Endothelial cell of umbilical vein (primary cell): ENCODE results near the gene MEGF11. TPM values are rescaled to one million over a fixed set of nuclear protein-coding genes. Genes with fewer than 3 reads are reported as not detected.

ENCODE experiments used
- BruUV-seq: library from RNA; stranded (reverse); fragments of 400-500 nt; replicated peaks from 2 replicates; lab custom pipeline; 2021; lab: Mats Ljungman, UMichigan
- CTCF ChIA-PET: fragments of 300-600, 350-600 bp; sonication (Branson Sonifier 250); formaldehyde crosslinking; loops from one replicate; lab custom pipeline; 2021; ENCODE audit warnings: antibody characterized with exemption, inconsistent platforms; lab: Charles Lee
- POLR2A ChIA-PET: fragments of 300-600, 350-600 bp; sonication (Branson Sonifier 250); formaldehyde crosslinking; loops from one replicate; lab custom pipeline; 2021; ENCODE audit warnings: antibody characterized with exemption, inconsistent platforms; lab: Charles Lee
- DNase-seq: peaks from one replicate; pipeline ENCODE4 v3.0.0-alpha.2; 2011; ENCODE audit warnings: low read depth, low spot score
- FAIRE-seq: peaks from 2 replicates; lab custom pipeline; 2011; peaks lifted over from hg19 to GRCh38; lab: Jason Lieb, UNC
- H2AFZ ChIP-seq: 2 replicates; pipeline ENCODE4 v1.6.0; 2012; ENCODE audit warnings: low read depth, low read length, control low read depth, inconsistent platforms
- H3K27ac ChIP-seq: 2 replicates; pipeline ENCODE4 v1.5.1; 2011; ENCODE audit warnings: low read depth, mild to moderate bottlenecking, control low read depth, low read length, moderate library complexity; ENCODE audit not compliant: insufficient read depth
- H3K27me3 ChIP-seq, 2 experiments: 2 replicates each; pipeline versions ENCODE4 v1.6.0 to v1.6.1; 2011; ENCODE audit warnings: low read length in 2 of 2, mixed read lengths in 1 of 2; ENCODE audit not compliant: control insufficient read depth in 2 of 2, insufficient read depth in 2 of 2
- H3K36me3 ChIP-seq, 2 experiments: 2 replicates in 1 of 2; 3 replicates in 1 of 2; pipeline ENCODE4 v1.5.1; 2011; ENCODE audit warnings: low read length in 2 of 2, mild to moderate bottlenecking in 1 of 2, moderate library complexity in 1 of 2; ENCODE audit not compliant: control insufficient read depth in 2 of 2, insufficient read depth in 2 of 2; ENCODE audit errors: extremely low read depth in 1 of 2
- H3K4me1 ChIP-seq: 3 replicates; pipeline ENCODE4 v1.5.1; 2011; ENCODE audit warnings: mild to moderate bottlenecking, low read length; ENCODE audit not compliant: control insufficient read depth, insufficient read depth; ENCODE audit errors: extremely low read depth
- H3K4me2 ChIP-seq: 2 replicates; pipeline ENCODE4 v1.6.1; 2011; ENCODE audit warnings: low read length, control low read depth, mixed read lengths; ENCODE audit not compliant: insufficient read depth
- H3K4me3 ChIP-seq, 3 experiments: fragments of 200-600 bp in 1 of 3; sonication (generic), shearing (Covaris generic) in 1 of 3; replicated peaks in 1 of 3; 2 replicates each; pipeline ENCODE4 v1.5.1; 2011 to 2016; ENCODE audit warnings: control low read depth in 3 of 3, low read length in 3 of 3, mild to moderate bottlenecking in 2 of 3, inconsistent platforms in 1 of 3, low read depth in 1 of 3, moderate library complexity in 1 of 3; ENCODE audit not compliant: insufficient read depth in 1 of 3
- H3K79me2 ChIP-seq: 2 replicates; pipeline ENCODE4 v1.6.0; 2012; ENCODE audit warnings: low read length, inconsistent platforms; ENCODE audit not compliant: control insufficient read depth, insufficient read depth
- H3K9ac ChIP-seq: replicated peaks from 2 replicates; pipeline ENCODE3; 2011; ENCODE audit warnings: low read length, control low read depth; ENCODE audit not compliant: insufficient read depth; ENCODE audit errors: extremely low read depth
- H3K9me1 ChIP-seq: replicated peaks from 3 replicates; pipeline ENCODE4 v1.6.0; 2011; ENCODE audit warnings: mild to moderate bottlenecking, low read length; ENCODE audit not compliant: control insufficient read depth, insufficient read depth; ENCODE audit errors: extremely low read depth
- H3K9me3 ChIP-seq: replicated peaks from 2 replicates; pipeline ENCODE4 v1.5.1; 2012; ENCODE audit warnings: low read length, inconsistent platforms; ENCODE audit not compliant: control insufficient read depth, insufficient read depth
- H4K20me1 ChIP-seq: replicated peaks from 2 replicates; pipeline ENCODE3; 2011; ENCODE audit warnings: mild to moderate bottlenecking, low read length; ENCODE audit not compliant: control insufficient read depth, insufficient read depth; ENCODE audit errors: extremely low read depth
- CTCF ChIP-seq, 2 donors: IDR thresholded peaks; 1 replicate in 1 of 2; 2 replicates in 1 of 2; pipeline ENCODE4 v1.5.1; 2011; ENCODE audit warnings: low read length in 2 of 2, mild to moderate bottlenecking in 2 of 2, moderate library complexity in 2 of 2, control low read depth in 1 of 2, inconsistent platforms in 1 of 2, low read depth in 1 of 2; ENCODE audit not compliant: insufficient read depth in 1 of 2; ENCODE audit errors: extremely low read depth in 1 of 2
- EZH2 ChIP-seq: IDR thresholded peaks from 2 replicates; pipeline ENCODE4 v1.6.1; 2012; ENCODE audit warnings: borderline replicate concordance, low read depth, mild to moderate bottlenecking, moderate library complexity, low read length, inconsistent platforms; ENCODE audit not compliant: severe bottlenecking
- FOS ChIP-seq: IDR thresholded peaks from 2 replicates; pipeline ENCODE4 v1.6.1; 2011; ENCODE audit warnings: mild to moderate bottlenecking, low read length, moderate library complexity, borderline replicate concordance; ENCODE audit not compliant: insufficient read depth
- GATA2 ChIP-seq: IDR thresholded peaks from 2 replicates; pipeline ENCODE4 v1.7.0; 2011; ENCODE audit warnings: low read depth, mild to moderate bottlenecking, moderate library complexity, mixed read lengths, low read length; ENCODE audit not compliant: insufficient read length, insufficient read depth
- JUN ChIP-seq: IDR thresholded peaks from 2 replicates; pipeline ENCODE4 v1.6.1; 2011; ENCODE audit warnings: borderline replicate concordance, low read depth; ENCODE audit not compliant: insufficient read length, insufficient read depth
- MAX ChIP-seq: IDR thresholded peaks from 2 replicates; pipeline ENCODE4 v1.6.1; 2011; ENCODE audit not compliant: insufficient read depth, insufficient read length
- MYC ChIP-seq: IDR thresholded peaks from one replicate; pipeline ENCODE4 v1.6.1; 2011; ENCODE audit warnings: mild to moderate bottlenecking, low read depth, low read length
- POLR2A ChIP-seq: IDR thresholded peaks from 2 replicates; pipeline ENCODE4 v1.6.1; 2012; ENCODE audit warnings: low read depth, mild to moderate bottlenecking, control low read depth, low read length
- POLR2AphosphoS5 ChIP-seq: IDR thresholded peaks from 2 replicates; pipeline ENCODE4 v1.6.1; 2012; ENCODE audit warnings: low read depth, mild to moderate bottlenecking, control low read depth, low read length, moderate library complexity; ENCODE audit not compliant: insufficient read depth
- dilution Hi-C: fragments of 300-500 bp; cut with MboI; formaldehyde crosslinking; loops from one replicate; pipeline ENCODE4 v1.15.0; 2019; ENCODE audit warnings: low sequenced_read_pairs; ENCODE audit not compliant: extremely low pct_ligation_motif_present
- intact Hi-C: fragments of 100-400 bp; cut with micrococcal nuclease; formaldehyde crosslinking; loops from one replicate; pipeline ENCODE4 v1.10.0; 2022
- polyA plus RNA-seq, 4 experiments: library from polyadenylated mRNA; depleted of rRNA in 3 of 4; stranded (reverse) in 3 of 4; unstranded in 1 of 4; fragments of >200 nt; gene quantifications; 2 replicates each; pipeline versions ENCODE4 v1.2.1 to v1.2.3, GENCODE V29; 2011 to 2012; ENCODE audit warnings: missing spikeins in 1 of 4
- total RNA-seq: library from RNA; stranded (reverse); gene quantifications from 2 replicates; pipeline ENCODE4 v1.2.3, GENCODE V29; 2021

Gene MEGF11
- total and polyA plus RNA-seq, 2 donors (not counting 3 experiments of a cell fraction or from before 2014, with no cell fraction given): not detected

GRCh38 chr15:66114863-66115425 lies 138.6 kb downstream of the MEGF11 start:
- TF ChIP-seq EZH2 (no peak), POLR2AphosphoS5 (no peak), CTCF (IDR thresholded peaks at IDR 0.05; ENCODE audit: extremely low read depth in 1 of 2, insufficient read depth in 1 of 2, low read depth in 1 of 2, low read length in 2 of 2) (no peak), MYC (no peak), GATA2 (no peak)
- intact Hi-C loops: no loop called here
- Histone ChIP-seq H3K27ac (no peak overlapping the region), H3K4me2 (no peak overlapping the region), H3K36me3 (no peaks in the 10 kb centered on the region), H4K20me1 (no peaks in the 10 kb centered on the region), H3K9me1 (no peaks in the 10 kb centered on the region), H3K9ac (no peak overlapping the region), H3K4me1 (no peaks in the 10 kb centered on the region), H2AFZ (no peak overlapping the region), H3K79me2 (no peaks in the 10 kb centered on the region), H3K4me3 (no peak overlapping the region), H3K9me3 (no peaks in the 10 kb centered on the region), H3K27me3 (peaks cover 4 to 10% of the 10 kb centered on the region in 2 experiments)
- DNase-seq (no peak), FAIRE-seq (no peak)
- dilution Hi-C loops: no loop called here
- CTCF ChIA-PET: no interaction called here
- POLR2A ChIA-PET: no interaction called here
- BruUV-seq: no TSS peak

GRCh38 chr15:66112388-66112787 lies 141.2 kb downstream of the MEGF11 start:
- Histone ChIP-seq H3K9me1 (no peaks in the 10 kb centered on the region), H3K27me3 (peaks cover 3 to 10% of the 10 kb centered on the region in 2 experiments), H3K4me1 (no peaks in the 10 kb centered on the region), H3K4me3 (no peak overlapping the region), H3K9me3 (no peaks in the 10 kb centered on the region), H2AFZ (no peak overlapping the region), H4K20me1 (no peaks in the 10 kb centered on the region), H3K4me2 (no peak overlapping the region), H3K79me2 (no peaks in the 10 kb centered on the region), H3K27ac (no peak overlapping the region), H3K9ac (no peak overlapping the region), H3K36me3 (no peaks in the 10 kb centered on the region)
- no TSS peak for BruUV-seq
- FAIRE-seq: no peak
- CTCF ChIA-PET: no interaction called here
- POLR2A ChIA-PET: no interaction called here
- DNase-seq: no peak
- intact Hi-C loops (no loop called here), dilution Hi-C loops (no loop called here)
- TF ChIP-seq JUN: no peak
- TF ChIP-seq CTCF (IDR thresholded peaks at IDR 0.05; ENCODE audit: extremely low read depth in 1 of 2, insufficient read depth in 1 of 2, low read depth in 1 of 2, low read length in 2 of 2): no peak
- no peak for TF ChIP-seq MYC
- TF ChIP-seq GATA2: no peak
- no peak for TF ChIP-seq POLR2AphosphoS5
- TF ChIP-seq EZH2: no peak
- TF ChIP-seq MAX: no peak
- no peak for TF ChIP-seq FOS
- TF ChIP-seq POLR2A: no peak
